Measurements from ENCODE around the gene PADI3. TPM values are rescaled to one million over a fixed set of nuclear protein-coding genes. Genes with fewer than 3 reads are reported as not detected.

The PADI3 gene
- total and polyA plus RNA-seq, 2 experiments from 2014 or later, result 0.37 to 0.80 TPM

DNA sequence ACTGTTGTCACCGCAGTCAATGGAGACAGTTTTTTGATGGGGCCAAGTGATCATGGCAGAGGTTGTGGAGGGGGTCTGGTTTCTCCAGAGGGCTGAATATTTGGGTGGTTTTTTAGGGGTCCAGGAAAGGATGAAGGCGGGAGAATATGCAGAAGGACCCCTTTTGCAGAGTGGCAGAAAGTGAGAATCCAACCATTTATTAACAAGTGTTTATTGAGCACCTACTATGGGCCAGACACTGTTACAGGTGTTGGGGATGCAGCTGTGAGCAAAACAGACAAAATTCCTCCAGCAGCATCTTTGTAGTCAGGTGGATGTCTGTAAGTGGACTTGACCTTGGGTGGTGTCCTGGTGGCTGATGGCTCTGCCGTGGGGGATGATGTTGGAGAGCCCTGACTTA lies 28.6 kb upstream of the PADI3 start:
- TF ChIP-seq NANOG (IDR thresholded peaks at IDR 0.05; ENCODE audit: borderline replicate concordance) (no peak), ZNF114 (CRISPR knock-in tag; IDR thresholded peaks at IDR 0.05) (no peak), ZNF331 (CRISPR knock-in tag; IDR thresholded peaks at IDR 0.05; ENCODE audit: low read depth) (no peak), STAT1 (IDR thresholded peaks at IDR 0.05; ENCODE audit: unreplicated experiment) (no peak), JUNB (IDR thresholded peaks at IDR 0.05; ENCODE audit: unreplicated experiment) (no peak), CREB1 (CRISPR knock-in tag; IDR thresholded peaks at IDR 0.05; ENCODE audit: low read depth) (no peak), EZH2 (IDR thresholded peaks at IDR 0.05; ENCODE audit: low read depth, unreplicated experiment) (no peak), POLR2AphosphoS5 (IDR thresholded peaks at IDR 0.05; ENCODE audit: low read depth) (no peak), EZH2phosphoT487 (IDR thresholded peaks at IDR 0.05; ENCODE audit: unreplicated experiment) (no peak)
- TF ChIP-seq, protein P1, sequence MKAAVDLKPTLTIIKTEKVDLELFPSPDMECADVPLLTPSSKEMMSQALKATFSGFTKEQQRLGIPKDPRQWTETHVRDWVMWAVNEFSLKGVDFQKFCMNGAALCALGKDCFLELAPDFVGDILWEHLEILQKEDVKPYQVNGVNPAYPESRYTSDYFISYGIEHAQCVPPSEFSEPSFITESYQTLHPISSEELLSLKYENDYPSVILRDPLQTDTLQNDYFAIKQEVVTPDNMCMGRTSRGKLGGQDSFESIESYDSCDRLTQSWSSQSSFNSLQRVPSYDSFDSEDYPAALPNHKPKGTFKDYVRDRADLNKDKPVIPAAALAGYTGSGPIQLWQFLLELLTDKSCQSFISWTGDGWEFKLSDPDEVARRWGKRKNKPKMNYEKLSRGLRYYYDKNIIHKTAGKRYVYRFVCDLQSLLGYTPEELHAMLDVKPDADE (IDR thresholded peaks at IDR 0.05), result no peak
- TF ChIP-seq, protein P2, sequence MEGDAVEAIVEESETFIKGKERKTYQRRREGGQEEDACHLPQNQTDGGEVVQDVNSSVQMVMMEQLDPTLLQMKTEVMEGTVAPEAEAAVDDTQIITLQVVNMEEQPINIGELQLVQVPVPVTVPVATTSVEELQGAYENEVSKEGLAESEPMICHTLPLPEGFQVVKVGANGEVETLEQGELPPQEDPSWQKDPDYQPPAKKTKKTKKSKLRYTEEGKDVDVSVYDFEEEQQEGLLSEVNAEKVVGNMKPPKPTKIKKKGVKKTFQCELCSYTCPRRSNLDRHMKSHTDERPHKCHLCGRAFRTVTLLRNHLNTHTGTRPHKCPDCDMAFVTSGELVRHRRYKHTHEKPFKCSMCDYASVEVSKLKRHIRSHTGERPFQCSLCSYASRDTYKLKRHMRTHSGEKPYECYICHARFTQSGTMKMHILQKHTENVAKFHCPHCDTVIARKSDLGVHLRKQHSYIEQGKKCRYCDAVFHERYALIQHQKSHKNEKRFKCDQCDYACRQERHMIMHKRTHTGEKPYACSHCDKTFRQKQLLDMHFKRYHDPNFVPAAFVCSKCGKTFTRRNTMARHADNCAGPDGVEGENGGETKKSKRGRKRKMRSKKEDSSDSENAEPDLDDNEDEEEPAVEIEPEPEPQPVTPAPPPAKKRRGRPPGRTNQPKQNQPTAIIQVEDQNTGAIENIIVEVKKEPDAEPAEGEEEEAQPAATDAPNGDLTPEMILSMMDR (conservative IDR thresholded peaks at IDR 0.05; ENCODE audit: low read depth in 2 of 2), result no peak
- TF ChIP-seq, protein P3, sequence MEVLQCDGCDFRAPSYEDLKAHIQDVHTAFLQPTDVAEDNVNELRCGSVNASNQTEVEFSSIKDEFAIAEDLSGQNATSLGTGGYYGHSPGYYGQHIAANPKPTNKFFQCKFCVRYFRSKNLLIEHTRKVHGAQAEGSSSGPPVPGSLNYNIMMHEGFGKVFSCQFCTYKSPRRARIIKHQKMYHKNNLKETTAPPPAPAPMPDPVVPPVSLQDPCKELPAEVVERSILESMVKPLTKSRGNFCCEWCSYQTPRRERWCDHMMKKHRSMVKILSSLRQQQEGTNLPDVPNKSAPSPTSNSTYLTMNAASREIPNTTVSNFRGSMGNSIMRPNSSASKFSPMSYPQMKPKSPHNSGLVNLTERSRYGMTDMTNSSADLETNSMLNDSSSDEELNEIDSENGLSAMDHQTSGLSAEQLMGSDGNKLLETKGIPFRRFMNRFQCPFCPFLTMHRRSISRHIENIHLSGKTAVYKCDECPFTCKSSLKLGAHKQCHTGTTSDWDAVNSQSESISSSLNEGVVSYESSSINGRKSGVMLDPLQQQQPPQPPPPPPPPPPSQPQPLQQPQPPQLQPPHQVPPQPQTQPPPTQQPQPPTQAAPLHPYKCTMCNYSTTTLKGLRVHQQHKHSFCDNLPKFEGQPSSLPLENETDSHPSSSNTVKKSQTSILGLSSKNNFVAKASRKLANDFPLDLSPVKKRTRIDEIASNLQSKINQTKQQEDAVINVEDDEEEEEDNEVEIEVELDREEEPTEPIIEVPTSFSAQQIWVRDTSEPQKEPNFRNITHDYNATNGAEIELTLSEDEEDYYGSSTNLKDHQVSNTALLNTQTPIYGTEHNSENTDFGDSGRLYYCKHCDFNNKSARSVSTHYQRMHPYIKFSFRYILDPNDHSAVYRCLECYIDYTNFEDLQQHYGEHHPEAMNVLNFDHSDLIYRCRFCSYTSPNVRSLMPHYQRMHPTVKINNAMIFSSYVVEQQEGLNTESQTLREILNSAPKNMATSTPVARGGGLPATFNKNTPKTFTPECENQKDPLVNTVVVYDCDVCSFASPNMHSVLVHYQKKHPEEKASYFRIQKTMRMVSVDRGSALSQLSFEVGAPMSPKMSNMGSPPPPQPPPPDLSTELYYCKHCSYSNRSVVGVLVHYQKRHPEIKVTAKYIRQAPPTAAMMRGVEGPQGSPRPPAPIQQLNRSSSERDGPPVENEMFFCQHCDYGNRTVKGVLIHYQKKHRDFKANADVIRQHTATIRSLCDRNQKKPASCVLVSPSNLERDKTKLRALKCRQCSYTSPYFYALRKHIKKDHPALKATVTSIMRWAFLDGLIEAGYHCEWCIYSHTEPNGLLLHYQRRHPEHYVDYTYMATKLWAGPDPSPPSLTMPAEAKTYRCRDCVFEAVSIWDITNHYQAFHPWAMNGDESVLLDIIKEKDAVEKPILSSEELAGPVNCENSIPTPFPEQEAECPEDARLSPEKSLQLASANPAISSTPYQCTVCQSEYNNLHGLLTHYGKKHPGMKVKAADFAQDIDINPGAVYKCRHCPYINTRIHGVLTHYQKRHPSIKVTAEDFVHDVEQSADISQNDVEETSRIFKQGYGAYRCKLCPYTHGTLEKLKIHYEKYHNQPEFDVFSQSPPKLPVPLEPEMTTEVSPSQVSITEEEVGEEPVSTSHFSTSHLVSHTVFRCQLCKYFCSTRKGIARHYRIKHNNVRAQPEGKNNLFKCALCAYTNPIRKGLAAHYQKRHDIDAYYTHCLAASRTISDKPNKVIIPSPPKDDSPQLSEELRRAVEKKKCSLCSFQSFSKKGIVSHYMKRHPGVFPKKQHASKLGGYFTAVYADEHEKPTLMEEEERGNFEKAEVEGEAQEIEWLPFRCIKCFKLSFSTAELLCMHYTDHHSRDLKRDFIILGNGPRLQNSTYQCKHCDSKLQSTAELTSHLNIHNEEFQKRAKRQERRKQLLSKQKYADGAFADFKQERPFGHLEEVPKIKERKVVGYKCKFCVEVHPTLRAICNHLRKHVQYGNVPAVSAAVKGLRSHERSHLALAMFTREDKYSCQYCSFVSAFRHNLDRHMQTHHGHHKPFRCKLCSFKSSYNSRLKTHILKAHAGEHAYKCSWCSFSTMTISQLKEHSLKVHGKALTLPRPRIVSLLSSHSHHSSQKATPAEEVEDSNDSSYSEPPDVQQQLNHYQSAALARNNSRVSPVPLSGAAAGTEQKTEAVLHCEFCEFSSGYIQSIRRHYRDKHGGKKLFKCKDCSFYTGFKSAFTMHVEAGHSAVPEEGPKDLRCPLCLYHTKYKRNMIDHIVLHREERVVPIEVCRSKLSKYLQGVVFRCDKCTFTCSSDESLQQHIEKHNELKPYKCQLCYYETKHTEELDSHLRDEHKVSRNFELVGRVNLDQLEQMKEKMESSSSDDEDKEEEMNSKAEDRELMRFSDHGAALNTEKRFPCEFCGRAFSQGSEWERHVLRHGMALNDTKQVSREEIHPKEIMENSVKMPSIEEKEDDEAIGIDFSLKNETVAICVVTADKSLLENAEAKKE (CRISPR knock-in tag; IDR thresholded peaks at IDR 0.05), result no peak
- TF ChIP-seq, protein P4, sequence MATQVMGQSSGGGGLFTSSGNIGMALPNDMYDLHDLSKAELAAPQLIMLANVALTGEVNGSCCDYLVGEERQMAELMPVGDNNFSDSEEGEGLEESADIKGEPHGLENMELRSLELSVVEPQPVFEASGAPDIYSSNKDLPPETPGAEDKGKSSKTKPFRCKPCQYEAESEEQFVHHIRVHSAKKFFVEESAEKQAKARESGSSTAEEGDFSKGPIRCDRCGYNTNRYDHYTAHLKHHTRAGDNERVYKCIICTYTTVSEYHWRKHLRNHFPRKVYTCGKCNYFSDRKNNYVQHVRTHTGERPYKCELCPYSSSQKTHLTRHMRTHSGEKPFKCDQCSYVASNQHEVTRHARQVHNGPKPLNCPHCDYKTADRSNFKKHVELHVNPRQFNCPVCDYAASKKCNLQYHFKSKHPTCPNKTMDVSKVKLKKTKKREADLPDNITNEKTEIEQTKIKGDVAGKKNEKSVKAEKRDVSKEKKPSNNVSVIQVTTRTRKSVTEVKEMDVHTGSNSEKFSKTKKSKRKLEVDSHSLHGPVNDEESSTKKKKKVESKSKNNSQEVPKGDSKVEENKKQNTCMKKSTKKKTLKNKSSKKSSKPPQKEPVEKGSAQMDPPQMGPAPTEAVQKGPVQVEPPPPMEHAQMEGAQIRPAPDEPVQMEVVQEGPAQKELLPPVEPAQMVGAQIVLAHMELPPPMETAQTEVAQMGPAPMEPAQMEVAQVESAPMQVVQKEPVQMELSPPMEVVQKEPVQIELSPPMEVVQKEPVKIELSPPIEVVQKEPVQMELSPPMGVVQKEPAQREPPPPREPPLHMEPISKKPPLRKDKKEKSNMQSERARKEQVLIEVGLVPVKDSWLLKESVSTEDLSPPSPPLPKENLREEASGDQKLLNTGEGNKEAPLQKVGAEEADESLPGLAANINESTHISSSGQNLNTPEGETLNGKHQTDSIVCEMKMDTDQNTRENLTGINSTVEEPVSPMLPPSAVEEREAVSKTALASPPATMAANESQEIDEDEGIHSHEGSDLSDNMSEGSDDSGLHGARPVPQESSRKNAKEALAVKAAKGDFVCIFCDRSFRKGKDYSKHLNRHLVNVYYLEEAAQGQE (IDR thresholded peaks at IDR 0.05; ENCODE audit: unreplicated experiment), result no peak

More for the DNA sequence above, 28.6 kb upstream of the PADI3 start:
- H4K20me1 ChIP-seq (replicated peaks; ENCODE audit: insufficient read depth), result no peaks in the 10 kb centered on the region
- DNase-seq (ENCODE audit: low spot score) (no peak), ATAC-seq (no peak)
- no peak overlapping the region for H2AFZ ChIP-seq
- H3K36me3 Mint-ChIP-seq (ENCODE audit: low read depth), result no peaks in the 10 kb centered on the region
- no peak overlapping the region for H3K4me3 Mint-ChIP-seq
- H3K4me1 Mint-ChIP-seq, result peaks cover 10% of the 10 kb centered on the region
- H3K36me3 ChIP-seq (ENCODE audit: insufficient read depth), result no peaks in the 10 kb centered on the region
- no peaks in the 10 kb centered on the region for H3K9me2 ChIP-seq (ENCODE audit: insufficient read depth)
- no peaks in the 10 kb centered on the region for H3F3A ChIP-seq (replicated peaks; ENCODE audit: low read depth)
- peaks cover 10% of the 10 kb centered on the region for H3K27me3 Mint-ChIP-seq (ENCODE audit: insufficient read depth, low read depth, poor library complexity)
- H3K27ac Mint-ChIP-seq, result no peak overlapping the region
- no peaks in the 10 kb centered on the region for H3K9me3 Mint-ChIP-seq
- H3K27ac ChIP-seq (ENCODE audit: low read depth), result no peak overlapping the region
- H3K4me1 ChIP-seq (ENCODE audit: insufficient read depth), result no peaks in the 10 kb centered on the region
- H3K4me2 ChIP-seq, result no peak overlapping the region
- H3K4me3 ChIP-seq, result no peak overlapping the region
- H3K79me2 ChIP-seq (replicated peaks; ENCODE audit: insufficient read depth), result no peaks in the 10 kb centered on the region
- no peaks in the 10 kb centered on the region for H3K27me3 ChIP-seq (ENCODE audit: insufficient read depth)

Measured in GM23338 (cell line).